Measurements from ENCODE around the gene DENND2D.

DNA sequence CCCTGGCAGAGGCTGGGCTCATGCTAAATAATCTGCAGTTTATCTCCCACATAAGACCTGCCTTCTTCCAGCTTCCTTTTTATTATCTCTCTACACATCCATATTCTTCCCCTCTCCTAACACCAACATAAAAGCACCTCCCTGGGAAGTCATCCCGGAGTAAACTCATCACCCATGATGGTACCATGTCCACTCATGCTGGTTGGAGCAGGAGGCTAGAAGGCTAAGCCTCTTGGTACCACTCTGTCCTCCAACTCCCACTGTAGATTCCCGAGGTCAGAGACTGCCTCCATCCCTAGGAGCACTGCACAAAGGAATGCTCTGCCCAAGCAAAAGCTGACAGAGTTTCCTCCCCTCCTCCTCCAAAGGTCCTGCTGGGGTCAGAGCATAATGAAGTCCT lies 4.2 kb downstream of the DENND2D start:
- TF ChIP-seq, protein P1, sequence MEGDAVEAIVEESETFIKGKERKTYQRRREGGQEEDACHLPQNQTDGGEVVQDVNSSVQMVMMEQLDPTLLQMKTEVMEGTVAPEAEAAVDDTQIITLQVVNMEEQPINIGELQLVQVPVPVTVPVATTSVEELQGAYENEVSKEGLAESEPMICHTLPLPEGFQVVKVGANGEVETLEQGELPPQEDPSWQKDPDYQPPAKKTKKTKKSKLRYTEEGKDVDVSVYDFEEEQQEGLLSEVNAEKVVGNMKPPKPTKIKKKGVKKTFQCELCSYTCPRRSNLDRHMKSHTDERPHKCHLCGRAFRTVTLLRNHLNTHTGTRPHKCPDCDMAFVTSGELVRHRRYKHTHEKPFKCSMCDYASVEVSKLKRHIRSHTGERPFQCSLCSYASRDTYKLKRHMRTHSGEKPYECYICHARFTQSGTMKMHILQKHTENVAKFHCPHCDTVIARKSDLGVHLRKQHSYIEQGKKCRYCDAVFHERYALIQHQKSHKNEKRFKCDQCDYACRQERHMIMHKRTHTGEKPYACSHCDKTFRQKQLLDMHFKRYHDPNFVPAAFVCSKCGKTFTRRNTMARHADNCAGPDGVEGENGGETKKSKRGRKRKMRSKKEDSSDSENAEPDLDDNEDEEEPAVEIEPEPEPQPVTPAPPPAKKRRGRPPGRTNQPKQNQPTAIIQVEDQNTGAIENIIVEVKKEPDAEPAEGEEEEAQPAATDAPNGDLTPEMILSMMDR (IDR thresholded peaks at IDR 0.05; ENCODE audit: extremely low read depth in 1 of 2, insufficient read depth in 1 of 2, low read depth in 1 of 2, low read length in 2 of 2), result no peak
- no peak for TF ChIP-seq POLR2A (IDR thresholded peaks at IDR 0.05; ENCODE audit: low read depth, low read length)

Data from endothelial cell of umbilical vein (primary cell).